GM19397 (cell line): ENCODE measurements around the gene CLDN16.

Source experiments
- ATAC-seq: cut with Tn5 transposase; IDR thresholded peaks from one replicate; pipeline ENCODE4 v1.9.1; 2021; ENCODE audit warnings: mild to moderate bottlenecking, moderate library complexity; ENCODE audit not compliant: unreplicated experiment

The CLDN16 gene, protein sequence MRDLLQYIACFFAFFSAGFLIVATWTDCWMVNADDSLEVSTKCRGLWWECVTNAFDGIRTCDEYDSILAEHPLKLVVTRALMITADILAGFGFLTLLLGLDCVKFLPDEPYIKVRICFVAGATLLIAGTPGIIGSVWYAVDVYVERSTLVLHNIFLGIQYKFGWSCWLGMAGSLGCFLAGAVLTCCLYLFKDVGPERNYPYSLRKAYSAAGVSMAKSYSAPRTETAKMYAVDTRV

DNA sequence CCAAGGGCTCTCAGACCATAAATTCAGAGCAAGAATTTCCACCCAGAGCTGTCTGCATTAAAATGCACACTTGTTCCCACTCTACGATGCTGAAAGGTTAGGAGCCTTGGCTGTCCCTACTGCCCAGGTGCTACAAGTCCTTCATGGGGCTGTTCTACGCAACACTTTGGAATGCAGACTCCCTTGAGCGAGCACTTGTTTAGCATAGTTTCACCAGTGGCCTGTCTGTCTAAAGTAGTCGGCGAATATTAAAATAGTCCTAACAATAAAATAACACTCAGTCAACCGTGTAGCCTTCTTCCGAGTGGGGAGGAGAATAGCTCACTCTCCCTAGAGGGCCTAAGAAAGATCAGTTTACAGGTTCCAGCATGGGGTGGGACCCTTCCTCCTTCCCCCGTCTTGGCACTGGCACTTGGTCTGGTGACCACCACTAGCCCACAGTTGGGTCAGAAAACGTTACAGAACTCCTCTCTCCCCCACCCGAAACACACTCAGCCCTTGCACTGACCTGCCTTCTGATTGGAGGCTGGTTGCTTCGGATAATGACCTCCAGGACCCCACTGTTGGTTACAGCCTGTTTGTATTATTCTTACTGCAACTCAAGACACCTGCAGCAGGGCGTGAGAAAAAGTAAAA is at the start of gene CLDN16:
TSS of gene CLDN16 (plus strand) at position 586 of the 636 bp plus-strand sequence. CDS start 167 bp downstream, outside the sequence.
- ATAC-seq, result no peak

DNA sequence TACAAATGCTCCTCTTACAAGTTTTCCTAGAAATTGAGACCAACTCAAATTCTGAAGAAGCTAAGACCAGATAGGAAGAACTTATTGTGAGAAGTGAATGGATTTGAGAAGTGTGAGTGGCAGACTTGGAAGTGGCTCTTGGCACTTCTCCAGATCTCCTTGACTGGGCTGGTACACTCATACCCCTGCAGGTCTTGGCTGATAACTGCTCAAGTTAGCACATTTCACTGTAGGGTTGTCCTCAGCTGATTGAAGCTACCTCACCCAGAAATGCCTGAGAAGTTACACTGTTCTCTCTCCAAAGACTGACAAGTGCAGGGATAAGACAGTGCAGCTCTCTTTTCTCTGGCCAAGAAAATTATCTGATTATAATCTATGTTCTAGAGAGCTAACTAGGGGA is 49.2 kb upstream of the CLDN16 start:
- no peak for ATAC-seq

- ATAC-seq, result no peak
Measured at GRCh38 chr3:190339130-190339529, 48.8 kb upstream of the CLDN16 start.

DNA sequence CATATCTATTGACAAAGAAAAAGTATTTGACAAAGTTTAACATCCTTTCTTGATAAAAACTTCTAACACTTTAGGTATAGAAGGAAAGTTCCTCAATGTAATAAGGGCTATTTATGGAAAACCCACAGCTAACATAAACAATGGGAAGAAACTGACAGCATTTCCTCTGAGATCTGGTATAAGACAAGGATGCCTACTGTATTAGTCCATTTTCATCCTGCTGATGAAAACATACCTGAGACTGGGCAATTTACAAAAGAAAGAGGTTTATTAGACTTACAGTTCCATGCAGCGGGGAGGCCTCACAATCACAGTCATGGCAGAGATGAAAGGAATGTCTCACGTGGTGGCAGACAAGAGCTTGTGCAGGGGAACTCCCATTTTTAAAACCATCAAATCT is 47.9 kb upstream of the CLDN16 start:
- ATAC-seq, result no peak

GRCh38 chr3:190345027-190345821 is 42.7 kb upstream of the CLDN16 start:
- no peak for ATAC-seq

DNA sequence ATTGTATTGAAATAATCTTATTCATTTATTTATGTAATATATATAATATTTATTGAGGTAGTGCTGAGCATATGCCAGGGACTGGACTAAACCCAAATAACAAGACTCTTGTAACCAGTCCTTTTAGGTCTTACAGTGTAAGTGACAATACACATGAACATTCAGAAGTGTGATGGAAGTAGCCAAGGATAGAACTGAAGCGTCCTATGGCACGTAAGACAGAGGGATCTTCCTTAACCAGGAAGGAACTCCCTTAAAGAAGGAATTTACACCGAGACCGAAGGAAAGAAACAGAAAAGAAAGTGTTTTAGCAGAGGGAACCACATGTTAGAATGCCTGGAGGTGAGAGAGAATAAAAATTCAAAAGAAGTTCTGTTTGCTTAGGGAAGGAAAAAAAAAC is 42.1 kb upstream of the CLDN16 start:
- ATAC-seq, result no peak

GRCh38 chr3:190346541-190346940 is 41.4 kb upstream of the CLDN16 start:
- ATAC-seq, result no peak

DNA sequence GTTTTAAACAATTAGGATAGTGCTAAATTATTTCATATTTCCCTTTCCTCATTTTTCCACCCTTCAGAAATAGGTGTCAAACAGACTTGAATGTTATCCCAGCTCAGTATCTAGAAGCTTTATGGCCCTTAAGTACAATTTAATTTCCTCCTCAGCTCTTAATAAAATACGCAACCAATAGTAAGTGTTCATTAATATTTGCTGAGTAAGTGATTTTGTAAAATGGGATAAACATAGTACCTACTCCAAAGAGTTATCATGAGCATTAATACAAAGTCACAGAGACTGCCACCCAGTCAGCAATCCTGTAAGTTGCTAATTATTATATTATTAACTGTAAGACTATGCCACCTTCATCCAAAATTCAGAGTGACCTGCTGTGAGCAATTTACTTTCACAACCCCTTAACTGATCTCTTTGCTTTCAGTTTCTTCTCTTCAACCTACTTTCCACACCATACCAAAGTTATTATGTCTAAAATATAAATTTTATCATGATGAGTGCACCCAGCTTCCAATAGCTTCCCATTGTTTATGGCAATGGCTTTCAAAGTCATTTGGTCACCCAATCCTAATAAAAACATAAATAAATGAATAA is 35.0 kb upstream of the CLDN16 start:
- no peak for ATAC-seq

DNA sequence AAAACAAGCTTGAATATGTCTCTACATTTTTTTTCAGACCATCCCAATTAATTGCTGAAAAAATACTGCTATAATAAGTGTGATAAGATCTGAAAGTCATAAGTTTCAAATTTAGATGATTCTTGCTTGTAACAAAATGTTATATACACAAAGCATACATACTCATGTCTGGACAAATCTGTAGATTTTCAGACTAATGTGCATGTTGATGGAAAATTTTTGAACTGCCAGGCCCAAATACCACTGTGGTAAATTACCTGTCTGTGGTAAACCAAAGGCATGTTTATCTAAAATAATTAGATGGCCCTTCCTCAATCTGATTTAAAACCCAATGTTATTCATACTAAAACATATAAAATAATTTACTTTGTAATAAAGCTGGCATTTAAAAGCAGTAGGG is 31.7 kb upstream of the CLDN16 start:
- no peak for ATAC-seq

DNA sequence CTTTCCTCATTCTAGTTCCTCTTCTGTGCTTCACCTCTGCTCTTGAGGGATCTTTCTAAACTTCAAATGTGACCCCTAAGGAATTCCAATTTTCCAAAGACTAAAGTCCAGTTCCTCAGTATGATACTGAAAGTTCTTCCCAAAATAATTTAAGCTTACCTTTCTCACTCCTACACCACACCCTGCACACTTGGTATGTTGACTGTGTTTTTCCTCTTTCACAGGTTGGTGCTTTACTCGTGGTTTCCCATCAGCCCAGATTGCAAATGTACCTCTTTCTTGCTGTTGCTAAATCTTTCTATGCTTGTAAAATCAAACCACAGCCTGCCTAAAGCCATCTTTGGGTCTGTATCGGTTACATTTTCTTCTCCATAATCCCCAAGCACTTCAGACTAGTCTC is 30.5 kb upstream of the CLDN16 start:
- no peak for ATAC-seq

GRCh38 chr3:190359813-190360212 is 28.1 kb upstream of the CLDN16 start:
- no peak for ATAC-seq

- ATAC-seq, result no peak
Measured at GRCh38 chr3:190360228-190360627, 27.7 kb upstream of the CLDN16 start.

GRCh38 chr3:190361791-190362190 is 26.2 kb upstream of the CLDN16 start:
- no peak for ATAC-seq

DNA sequence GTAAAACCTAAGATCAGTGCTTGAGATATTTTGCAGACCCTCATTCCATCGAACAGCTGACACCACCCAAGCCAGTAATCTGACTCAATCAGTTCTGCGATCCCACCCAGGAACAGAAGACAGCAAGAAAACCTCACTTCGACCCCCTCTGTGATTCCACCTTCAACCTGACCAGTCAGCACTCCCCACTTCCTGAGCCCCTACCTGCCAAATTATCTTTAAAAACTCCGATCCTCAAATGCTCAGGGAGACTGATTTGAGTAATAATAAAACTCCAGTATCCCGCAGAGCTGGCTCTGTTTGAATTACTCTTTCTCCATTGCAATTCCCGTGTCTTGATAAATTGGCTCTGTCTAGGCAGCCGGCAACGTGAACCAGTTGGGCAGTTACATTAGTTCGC is 25.7 kb upstream of the CLDN16 start:
- ATAC-seq, result no peak

- no peak for ATAC-seq
Measured at GRCh38 chr3:190366133-190366532, 21.8 kb upstream of the CLDN16 start.

DNA sequence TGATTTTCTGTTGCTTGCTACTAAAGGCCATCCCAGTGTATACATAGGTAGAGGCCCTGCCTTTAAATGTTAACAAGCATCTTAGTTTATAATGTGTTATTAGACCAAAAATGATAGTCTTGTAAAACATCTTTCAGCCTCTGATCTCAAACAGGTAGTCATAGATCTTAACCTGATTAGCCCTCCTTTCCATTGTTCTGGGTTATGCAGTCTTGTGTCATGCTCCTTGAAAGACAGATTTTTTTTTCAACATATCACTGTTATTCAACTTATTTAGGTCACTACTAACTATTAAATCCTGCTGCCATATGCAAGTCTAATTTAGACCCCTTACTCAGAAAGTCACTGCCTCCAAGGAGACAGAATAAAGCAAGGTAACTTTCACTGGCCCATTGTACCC is 19.1 kb upstream of the CLDN16 start:
- no peak for ATAC-seq

DNA sequence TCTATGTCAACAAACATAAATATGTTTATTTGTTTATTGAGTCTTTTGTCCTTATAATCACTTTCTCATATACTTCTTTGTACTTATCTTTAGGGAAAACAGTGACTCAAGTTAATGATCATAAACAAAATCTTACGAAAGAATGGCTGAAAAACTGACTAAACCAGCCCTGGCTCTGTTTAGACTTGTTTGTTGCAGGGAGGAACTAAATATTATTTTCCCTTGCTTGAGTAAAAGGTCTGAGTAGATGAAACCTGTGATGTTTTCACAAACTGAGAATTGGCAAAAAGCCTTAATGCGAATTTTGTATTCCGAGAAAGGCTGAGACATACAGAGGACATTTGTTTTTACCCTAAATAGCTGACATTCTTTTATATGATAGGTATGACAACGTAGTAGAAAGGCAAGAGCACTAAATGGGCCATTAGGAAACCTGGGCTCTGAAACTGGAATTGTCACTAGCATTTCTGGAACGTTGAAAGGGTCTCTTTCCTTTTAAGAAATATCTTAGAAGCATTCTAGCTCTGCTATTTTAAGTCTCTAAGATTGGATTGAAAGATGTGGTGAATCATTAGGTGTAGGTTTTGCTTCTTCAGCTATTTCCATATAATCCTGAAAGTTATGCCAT is 18.2 kb upstream of the CLDN16 start:
- no peak for ATAC-seq

GRCh38 chr3:190370369-190370768 is 17.6 kb upstream of the CLDN16 start:
- no peak for ATAC-seq

- no peak for ATAC-seq
Measured at GRCh38 chr3:190371152-190371551, 16.8 kb upstream of the CLDN16 start.

- no peak for ATAC-seq
Measured at GRCh38 chr3:190375246-190375645, 12.7 kb upstream of the CLDN16 start.

- ATAC-seq, result no peak
Measured at GRCh38 chr3:190375671-190376070, 12.3 kb upstream of the CLDN16 start.
